Epidermal melanocyte (primary cell): ENCODE measurements around the gene PDP2.

Experiments used
- DNase-seq: peaks from one replicate; pipeline ENCODE4 v3.0.0; 2011; ENCODE audit warnings: low spot score; ENCODE audit not compliant: insufficient read length

PDP2 gene

GRCh38 chr16:66880288-66881013 lies at the start of gene PDP2:
Gene PDP2, plus strand, starts transcription at chr16:66880515. Its CDS starts 3,770 bp downstream, at chr16:66884285.
- DNase-seq, result peak; percentile 63

- DNase-seq, result no peak
These were observed 48.1 kb upstream of the PDP2 start for GRCh38 chr16:66832190-66832589.

- DNase-seq, result no peak
These were observed 47.5 kb upstream of the PDP2 start for GRCh38 chr16:66832661-66833305.

GRCh38 chr16:66834746-66835145 lies 45.6 kb upstream of the PDP2 start:
- no peak for DNase-seq

GRCh38 chr16:66840883-66841282 lies 39.4 kb upstream of the PDP2 start:
- no peak for DNase-seq

GRCh38 chr16:66841366-66841765 lies 38.9 kb upstream of the PDP2 start:
- no peak for DNase-seq

GRCh38 chr16:66842765-66843164 lies 37.5 kb upstream of the PDP2 start:
- no peak for DNase-seq

- DNase-seq, result no peak
These were observed 37.1 kb upstream of the PDP2 start for GRCh38 chr16:66843191-66843590.

- DNase-seq, result no peak
These were observed 36.3 kb upstream of the PDP2 start for GRCh38 chr16:66844009-66844341.

- DNase-seq, result no peak
These were observed 35.8 kb upstream of the PDP2 start, which contains the start of gene CA7 for GRCh38 chr16:66844342-66845079. Gene CA7, plus strand, starts transcription at chr16:66844414. Its CDS starts 74 bp downstream, at chr16:66844488.

- DNase-seq, result no peak
These were observed 35.3 kb upstream of the PDP2 start for GRCh38 chr16:66845080-66845410.

GRCh38 chr16:66845791-66846221 lies 34.5 kb upstream of the PDP2 start:
- no peak for DNase-seq

- DNase-seq, result no peak
These were observed 34.0 kb upstream of the PDP2 start for GRCh38 chr16:66846266-66846665.

GRCh38 chr16:66846831-66847230 lies 33.5 kb upstream of the PDP2 start:
- no peak for DNase-seq

GRCh38 chr16:66847533-66848067 lies 32.7 kb upstream of the PDP2 start:
- DNase-seq, result no peak

- no peak for DNase-seq
These were observed 32.1 kb upstream of the PDP2 start for GRCh38 chr16:66848172-66848571.

GRCh38 chr16:66849021-66849420 lies 31.3 kb upstream of the PDP2 start:
- no peak for DNase-seq

- no peak for DNase-seq
These were observed 30.8 kb upstream of the PDP2 start for GRCh38 chr16:66849549-66849948.

GRCh38 chr16:66850115-66850815 lies 30.1 kb upstream of the PDP2 start:
- no peak for DNase-seq

- no peak for DNase-seq
These were observed 28.9 kb upstream of the PDP2 start for GRCh38 chr16:66851166-66851964.
